Caco-2 (cell line): ENCODE data around the gene CHRDL1. TPM values are rescaled to one million over a fixed set of nuclear protein-coding genes. Genes with fewer than 3 reads are reported as not detected.

Experiments
- BruUV-seq: library from RNA; stranded (reverse); fragments of 400-500 nt; replicated peaks from 2 replicates; lab custom pipeline; 2021; lab: Mats Ljungman, UMichigan
- CTCF ChIA-PET: fragments of 300-600 bp; sonication (Branson Sonifier 250); formaldehyde crosslinking; loops from one replicate; lab custom pipeline; 2022; ENCODE audit warnings: antibody characterized with exemption; lab: Charles Lee
- POLR2A ChIA-PET: fragments of 300-600 bp; sonication (Branson Sonifier 250); formaldehyde crosslinking; loops from one replicate; lab custom pipeline; 2022; ENCODE audit warnings: antibody characterized with exemption; lab: Charles Lee
- DNase-seq, 2 experiments: peaks; one replicate each; pipeline versions ENCODE4 v3.0.0 to v3.0.0-alpha.2; 2020 to 2022
- H3K27me3 ChIP-seq: replicated peaks from 2 replicates; pipeline ENCODE4 v1.6.0; 2011; ENCODE audit warnings: low read length; ENCODE audit not compliant: control insufficient read depth, insufficient read depth
- H3K36me3 ChIP-seq: 2 replicates; pipeline ENCODE4 v1.5.1; 2011; ENCODE audit warnings: low read length; ENCODE audit not compliant: control insufficient read depth, insufficient read depth
- H3K4me1 ChIP-seq: fragments of 250-450 bp; sonication (Bioruptor Pico); 2 replicates; pipeline ENCODE4 v1.5.1; 2020; ENCODE audit warnings: mild to moderate bottlenecking
- H3K4me3 ChIP-seq: 2 replicates; pipeline ENCODE4 v1.5.1; 2011; ENCODE audit warnings: low read depth, mild to moderate bottlenecking, control low read depth, low read length
- H3K9me3 ChIP-seq: fragments of 250-450 bp; sonication (Bioruptor Pico); 2 replicates; pipeline ENCODE4 v1.5.1; 2020; ENCODE audit warnings: mild to moderate bottlenecking, moderate library complexity
- H3K27ac Mint-ChIP-seq: one replicate; pipeline ENCODE4 v1.8.0; 2022; ENCODE audit warnings: mixed read lengths; ENCODE audit not compliant: unreplicated experiment
- H3K27me3 Mint-ChIP-seq: one replicate; pipeline ENCODE4 v1.8.0; 2022; ENCODE audit warnings: mixed read lengths; ENCODE audit not compliant: insufficient read depth, unreplicated experiment
- H3K36me3 Mint-ChIP-seq: one replicate; pipeline ENCODE4 v1.8.0; 2022; ENCODE audit warnings: mild to moderate bottlenecking, mixed read lengths; ENCODE audit not compliant: insufficient read depth, unreplicated experiment
- H3K4me1 Mint-ChIP-seq: one replicate; pipeline ENCODE4 v1.8.0; 2022; ENCODE audit warnings: low read depth, mixed read lengths; ENCODE audit not compliant: unreplicated experiment
- H3K4me3 Mint-ChIP-seq: one replicate; pipeline ENCODE4 v1.8.0; 2022; ENCODE audit warnings: mild to moderate bottlenecking, moderate library complexity, mixed read lengths; ENCODE audit not compliant: unreplicated experiment
- H3K9me3 Mint-ChIP-seq: one replicate; pipeline ENCODE4 v1.8.0; 2022; ENCODE audit warnings: mixed read lengths; ENCODE audit not compliant: unreplicated experiment
- intact Hi-C: fragments of 100-400 bp; cut with micrococcal nuclease; formaldehyde crosslinking; loops from one replicate; pipeline ENCODE4 v1.10.0; 2022; ENCODE audit not compliant: unreplicated experiment
- total RNA-seq: library from RNA; stranded (reverse); gene quantifications from 2 replicates; pipeline ENCODE4 v1.2.3, GENCODE V29; 2022
- TF ChIP-seq, protein P1 (sequence below), 2 experiments: fragments of 200-600 bp in 1 of 2; IDR thresholded peaks; 1 replicate in 1 of 2; 2 replicates in 1 of 2; pipeline versions ENCODE4 v1.5.1 to v1.8.0; 2011 to 2022; ENCODE audit warnings: antibody characterized with exemption in 1 of 2, control low read depth in 1 of 2, inconsistent platforms in 1 of 2, low read depth in 1 of 2, low read length in 1 of 2, mild to moderate bottlenecking in 1 of 2, moderate library complexity in 1 of 2; ENCODE audit not compliant: insufficient read depth in 1 of 2, severe bottlenecking in 1 of 2, unreplicated experiment in 1 of 2

The CHRDL1 gene
- total RNA-seq, 1 experiment from 2014 or later = not detected

DNA sequence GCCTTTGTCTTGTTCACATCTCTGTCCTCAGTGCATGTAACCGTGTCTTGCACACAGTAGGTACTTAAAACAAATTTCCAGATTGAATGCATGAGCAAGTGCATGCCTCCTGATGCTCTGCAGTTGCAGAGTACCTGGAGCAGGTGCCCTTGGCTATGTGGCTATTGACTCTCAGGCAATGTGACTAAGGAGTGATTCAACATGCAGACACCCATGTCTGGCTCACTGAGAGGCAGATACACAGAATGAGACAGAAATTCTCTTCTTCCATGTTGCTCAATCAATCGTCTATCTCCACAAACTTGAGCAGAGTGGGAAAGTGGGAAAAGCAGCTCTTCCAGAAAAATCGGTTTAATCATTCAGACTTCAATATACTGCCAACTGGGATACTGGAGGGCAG, 111.0 kb downstream of the CHRDL1 start:
- ChIA-PET POLR2A (no interaction called here), CTCF (no interaction called here)
- no peaks in the 10 kb centered on the region for H3K27me3 Mint-ChIP-seq
- no peaks in the 10 kb centered on the region for H3K9me3 Mint-ChIP-seq
- no peaks in the 10 kb centered on the region for H3K9me3 ChIP-seq
- DNase-seq = no peak
- no peaks in the 10 kb centered on the region for H3K4me1 ChIP-seq
- H3K4me3 ChIP-seq = no peak overlapping the region
- no peaks in the 10 kb centered on the region for H3K36me3 Mint-ChIP-seq
- no peaks in the 10 kb centered on the region for H3K36me3 ChIP-seq
- intact Hi-C loops = no loop called here
- H3K4me3 Mint-ChIP-seq = no peak overlapping the region
- TF ChIP-seq, protein P1, sequence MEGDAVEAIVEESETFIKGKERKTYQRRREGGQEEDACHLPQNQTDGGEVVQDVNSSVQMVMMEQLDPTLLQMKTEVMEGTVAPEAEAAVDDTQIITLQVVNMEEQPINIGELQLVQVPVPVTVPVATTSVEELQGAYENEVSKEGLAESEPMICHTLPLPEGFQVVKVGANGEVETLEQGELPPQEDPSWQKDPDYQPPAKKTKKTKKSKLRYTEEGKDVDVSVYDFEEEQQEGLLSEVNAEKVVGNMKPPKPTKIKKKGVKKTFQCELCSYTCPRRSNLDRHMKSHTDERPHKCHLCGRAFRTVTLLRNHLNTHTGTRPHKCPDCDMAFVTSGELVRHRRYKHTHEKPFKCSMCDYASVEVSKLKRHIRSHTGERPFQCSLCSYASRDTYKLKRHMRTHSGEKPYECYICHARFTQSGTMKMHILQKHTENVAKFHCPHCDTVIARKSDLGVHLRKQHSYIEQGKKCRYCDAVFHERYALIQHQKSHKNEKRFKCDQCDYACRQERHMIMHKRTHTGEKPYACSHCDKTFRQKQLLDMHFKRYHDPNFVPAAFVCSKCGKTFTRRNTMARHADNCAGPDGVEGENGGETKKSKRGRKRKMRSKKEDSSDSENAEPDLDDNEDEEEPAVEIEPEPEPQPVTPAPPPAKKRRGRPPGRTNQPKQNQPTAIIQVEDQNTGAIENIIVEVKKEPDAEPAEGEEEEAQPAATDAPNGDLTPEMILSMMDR (IDR thresholded peaks at IDR 0.05; ENCODE audit: insufficient read depth in 1 of 2, low read depth in 1 of 2, low read length in 1 of 2, severe bottlenecking in 1 of 2, unreplicated experiment in 1 of 2) = no peak
- no peaks in the 10 kb centered on the region for H3K4me1 Mint-ChIP-seq
- no peaks in the 10 kb centered on the region for H3K27me3 ChIP-seq
- BruUV-seq = no TSS peak
- H3K27ac Mint-ChIP-seq = no peak overlapping the region

DNA sequence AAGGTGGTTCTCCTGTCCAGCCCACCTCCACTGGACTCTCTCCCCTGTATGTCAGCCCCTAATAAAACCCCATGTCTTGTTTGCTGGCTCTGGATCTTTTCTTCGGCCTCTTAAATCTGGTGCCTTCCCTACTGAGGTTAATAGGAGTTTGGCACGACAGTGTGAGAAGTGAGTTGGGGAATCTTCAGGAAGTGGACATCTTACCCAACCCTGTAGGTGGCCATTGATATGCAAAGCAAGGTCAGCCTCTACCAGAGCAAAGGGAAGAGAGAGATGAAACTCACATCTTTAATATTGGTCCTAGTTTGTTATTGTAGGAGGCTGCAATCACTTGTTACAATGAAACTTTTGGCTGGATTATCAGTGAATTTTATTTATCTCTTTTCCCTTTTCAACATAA, 111.7 kb downstream of the CHRDL1 start:
- ChIA-PET CTCF (no interaction called here), POLR2A (no interaction called here)
- no peak for DNase-seq
- H3K36me3 ChIP-seq = no peaks in the 10 kb centered on the region
- H3K27ac Mint-ChIP-seq = no peak overlapping the region
- no peaks in the 10 kb centered on the region for H3K27me3 Mint-ChIP-seq
- no peaks in the 10 kb centered on the region for H3K27me3 ChIP-seq
- no peaks in the 10 kb centered on the region for H3K4me1 Mint-ChIP-seq
- no peak overlapping the region for H3K4me3 Mint-ChIP-seq
- intact Hi-C loops = no loop called here
- TF ChIP-seq, protein P1 (IDR thresholded peaks at IDR 0.05; ENCODE audit: insufficient read depth in 1 of 2, low read depth in 1 of 2, low read length in 1 of 2, severe bottlenecking in 1 of 2, unreplicated experiment in 1 of 2) = no peak
- H3K9me3 ChIP-seq = no peaks in the 10 kb centered on the region
- H3K9me3 Mint-ChIP-seq = no peaks in the 10 kb centered on the region
- BruUV-seq = no TSS peak
- no peaks in the 10 kb centered on the region for H3K4me1 ChIP-seq
- no peak overlapping the region for H3K4me3 ChIP-seq
- H3K36me3 Mint-ChIP-seq = no peaks in the 10 kb centered on the region

DNA sequence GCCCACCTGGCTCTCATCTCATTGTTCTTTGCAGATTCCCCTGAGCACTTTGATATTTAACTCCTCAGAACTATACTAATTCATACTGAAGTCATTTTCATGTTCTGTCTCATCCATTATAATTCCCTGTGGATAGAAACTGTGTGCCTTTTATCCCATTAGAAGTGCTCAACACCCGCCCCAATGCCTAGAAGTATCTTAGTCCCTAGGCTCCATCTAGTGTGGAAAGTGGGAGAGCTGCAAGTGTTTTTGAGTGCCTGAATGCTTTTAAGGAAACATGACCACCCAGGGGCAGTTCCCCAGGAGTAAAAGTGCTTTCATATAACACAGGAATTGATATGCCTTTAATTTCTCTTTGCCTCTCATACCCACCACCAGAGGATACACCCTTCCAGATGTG, 117.0 kb downstream of the CHRDL1 start:
- H3K9me3 Mint-ChIP-seq = no peaks in the 10 kb centered on the region
- no peak overlapping the region for H3K27ac Mint-ChIP-seq
- H3K36me3 Mint-ChIP-seq = no peaks in the 10 kb centered on the region
- no peaks in the 10 kb centered on the region for H3K9me3 ChIP-seq
- CTCF ChIA-PET = no interaction called here
- no peak overlapping the region for H3K4me3 Mint-ChIP-seq
- H3K4me3 ChIP-seq = no peak overlapping the region
- no peaks in the 10 kb centered on the region for H3K4me1 Mint-ChIP-seq
- no peaks in the 10 kb centered on the region for H3K4me1 ChIP-seq
- H3K36me3 ChIP-seq = no peaks in the 10 kb centered on the region
- intact Hi-C loops = no loop called here
- POLR2A ChIA-PET = no interaction called here
- peaks cover 3% of the 10 kb centered on the region for H3K27me3 Mint-ChIP-seq
- BruUV-seq = no TSS peak
- peak in 1 of 2 experiments; percentile 1 for DNase-seq
- H3K27me3 ChIP-seq = no peaks in the 10 kb centered on the region
- TF ChIP-seq, protein P1 (IDR thresholded peaks at IDR 0.05; ENCODE audit: insufficient read depth in 1 of 2, low read depth in 1 of 2, low read length in 1 of 2, severe bottlenecking in 1 of 2, unreplicated experiment in 1 of 2) = peak in 1 of 2 experiments; percentile 18
